Gastrocnemius medialis (tissue), 4 donors: ENCODE results near the gene ZNF598. TPM values are rescaled to one million over a fixed set of nuclear protein-coding genes. Genes with fewer than 3 reads are reported as not detected.
A peak's percentile ranks its signal among the peaks of the same experiment; 100 is the strongest.
"Not testable (repeated sequence)": the region's sequence is repeated elsewhere in the genome, so short reads cannot be mapped to it uniquely, and the experiment has no call there.

Source experiments
- ATAC-seq, 2 donors: fragments of 150-250 bp; one replicate each; pipeline ENCODE4 v1.9.1; 2016
- DNase-seq, 2 donors: peaks; one replicate each; pipeline ENCODE4 v3.0.0-alpha.2; 2019
- H3K27ac ChIP-seq, 4 donors: fragments of 200-600 bp; sonication (generic); 1 replicate in 1 of 4; 2 replicates in 3 of 4; pipeline ENCODE4 v1.5.1; 2016 to 2018; ENCODE audit warnings: mild to moderate bottlenecking in 2 of 4, moderate library complexity in 1 of 4
- H3K27me3 ChIP-seq, 3 donors: fragments of 200-600 bp; sonication (generic) in 2 of 3; 1 replicate in 1 of 3; 2 replicates in 2 of 3; pipeline versions ENCODE4 v1.5.1 to v1.6.0; 2016 to 2019; ENCODE audit warnings: mild to moderate bottlenecking in 1 of 3, moderate library complexity in 1 of 3
- H3K36me3 ChIP-seq, 2 donors: fragments of 200-600 bp; sonication (generic) in 1 of 2; one replicate each; pipeline ENCODE4 v1.5.1; 2017 to 2018
- H3K4me1 ChIP-seq, 2 donors: fragments of 200-600 bp; sonication (generic) in 1 of 2; one replicate each; pipeline ENCODE4 v1.5.1; 2016 to 2017; ENCODE audit warnings: mild to moderate bottlenecking in 2 of 2
- H3K4me3 ChIP-seq, 4 donors: fragments of 200-600 bp; sonication (generic) in 3 of 4; 1 replicate in 1 of 4; 2 replicates in 3 of 4; pipeline ENCODE4 v1.5.1; 2016 to 2019; ENCODE audit warnings: mild to moderate bottlenecking in 2 of 4
- H3K9me3 ChIP-seq, 3 donors: fragments of 200-600 bp; sonication (generic) in 2 of 3; 1 replicate in 1 of 3; 2 replicates in 2 of 3; pipeline ENCODE4 v1.5.1; 2016 to 2019
- CTCF ChIP-seq, 5 experiments: fragments of 450-650 bp in 3 of 5; fragments of 200-600 bp in 2 of 5; sonication (generic) in 2 of 5; IDR thresholded peaks in 4 of 5; conservative IDR thresholded peaks in 1 of 5; 1 replicate in 4 of 5; 2 replicates in 1 of 5; pipeline ENCODE4 v1.5.1; 2016 to 2019; ENCODE audit warnings: antibody characterized with exemption in 5 of 5, mild to moderate bottlenecking in 3 of 5, moderate library complexity in 3 of 5
- POLR2A ChIP-seq, 2 donors: fragments of 450-650 bp; IDR thresholded peaks; one replicate each; pipeline ENCODE4 v1.6.1; 2017; ENCODE audit warnings: antibody characterized with exemption in 2 of 2, mild to moderate bottlenecking in 2 of 2, moderate library complexity in 2 of 2
- in situ Hi-C, 4 donors: fragments of 200-750 bp; cut with MboI; loops; one replicate each; pipeline versions ENCODE4 v1.15.0 to v1.8.0; 2017; ENCODE audit warnings: low sequenced_read_pairs in 4 of 4
- intact Hi-C: fragments of 100-400 bp; cut with DNase I; formaldehyde crosslinking; loops from one replicate; pipeline ENCODE4 v1.15.1; 2023; ENCODE audit warnings: low total_unique reads
- total RNA-seq, 4 donors: library from RNA; depleted of rRNA; stranded (reverse); fragments of >200 nt; gene quantifications; one replicate each; pipeline versions ENCODE4 v1.1.0 to v1.2.3, GENCODE V29; 2016

Gene ZNF598
- total RNA-seq, 4 donors from 2014 or later: 57.0 to 92.2 (median 75.4) TPM

DNA sequence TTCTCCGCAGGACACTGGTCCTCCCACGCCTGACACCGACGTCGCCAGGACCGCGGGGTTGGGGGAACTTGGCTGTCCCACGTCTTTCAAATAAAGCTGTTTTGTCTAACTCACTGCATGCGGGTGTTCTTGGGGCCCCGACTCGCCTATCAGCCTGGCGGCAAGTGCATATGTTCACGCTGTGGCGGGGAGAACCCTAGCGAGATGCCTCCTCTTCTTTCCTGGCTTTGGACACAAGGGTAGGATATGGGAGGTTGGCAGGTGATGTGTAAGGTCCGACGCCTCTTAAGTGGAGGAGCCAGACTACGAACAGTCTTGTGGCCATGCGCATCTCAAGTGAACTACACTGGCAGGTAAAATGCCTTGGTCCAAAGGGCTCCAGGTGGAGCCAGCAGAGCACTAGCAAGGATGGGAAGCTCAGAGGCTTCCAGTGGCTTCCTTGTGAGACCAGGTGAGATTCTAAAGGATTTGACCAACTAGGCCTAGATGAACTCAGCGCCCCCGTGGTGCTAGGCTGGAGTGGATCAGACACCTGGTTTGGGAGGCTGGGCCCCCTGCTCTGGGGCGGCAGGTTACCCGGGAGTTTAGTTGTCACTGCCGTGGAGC is 44.1 kb downstream of the ZNF598 start:
- DNase-seq (no peak), ATAC-seq (peak; percentile 1)
- H3K27ac ChIP-seq: peak overlapping the region; percentile 88 to 99 (median 92)
- peak overlapping the region; percentile 73 to 97 (median 76) for H3K4me3 ChIP-seq
- peaks cover 0 to 25% of the 10 kb centered on the region in 2 donors for H3K36me3 ChIP-seq
- in situ Hi-C loops: no loop called here
- H3K4me1 ChIP-seq: peaks cover 18 to 24% of the 10 kb centered on the region in 2 donors
- no peaks in the 10 kb centered on the region for H3K9me3 ChIP-seq
- H3K27me3 ChIP-seq: no peaks in the 10 kb centered on the region
- TF ChIP-seq CTCF (IDR thresholded peaks at IDR 0.05 in 4 of 5, conservative IDR thresholded peaks at IDR 0.05 in 1 of 5): no peak
- no peak for TF ChIP-seq POLR2A (IDR thresholded peaks at IDR 0.05)
- intact Hi-C loops: no loop called here

GRCh38 chr16:1964506-1965395 is 44.9 kb downstream of the ZNF598 start, which contains the start of gene RPS2:
Gene RPS2, minus strand, starts transcription at chr16:1964826. Its CDS starts 201 bp downstream, at chr16:1964625.
- H3K36me3 ChIP-seq: peaks cover 0 to 25% of the 10 kb centered on the region in 2 donors
- DNase-seq (peak; percentile 99), ATAC-seq (peak; percentile 91 to 94)
- in situ Hi-C loops: no loop called here
- H3K9me3 ChIP-seq: no peaks in the 10 kb centered on the region
- H3K4me1 ChIP-seq: peaks cover 23 to 31% of the 10 kb centered on the region in 2 donors
- peak within 1 kb of the TSS; percentile 73 to 97 (median 76) for H3K4me3 ChIP-seq
- intact Hi-C loops: no loop called here
- H3K27ac ChIP-seq: peak within 1 kb of the TSS; percentile 88 to 99 (median 92)
- no peaks in the 10 kb centered on the region for H3K27me3 ChIP-seq
- TF ChIP-seq CTCF (IDR thresholded peaks at IDR 0.05 in 4 of 5, conservative IDR thresholded peaks at IDR 0.05 in 1 of 5) (peak in 2 of 5 experiments; percentile 19 to 33), POLR2A (IDR thresholded peaks at IDR 0.05) (peak; percentile 96 to 97)

GRCh38 chr16:1963806-1964505 is 45.7 kb downstream of the ZNF598 start:
- Histone ChIP-seq H3K36me3 (peaks cover 0 to 25% of the 10 kb centered on the region in 2 donors), H3K9me3 (no peaks in the 10 kb centered on the region), H3K27me3 (no peaks in the 10 kb centered on the region), H3K4me1 (peaks cover 25 to 32% of the 10 kb centered on the region in 2 donors), H3K4me3 (peak overlapping the region; percentile 73 to 97 (median 76)), H3K27ac (peak overlapping the region; percentile 88 to 99 (median 92))
- TF ChIP-seq POLR2A (IDR thresholded peaks at IDR 0.05): peak in 1 of 2 donors; percentile 15
- peak in 1 of 5 experiments; percentile 25 for TF ChIP-seq CTCF (IDR thresholded peaks at IDR 0.05 in 4 of 5, conservative IDR thresholded peaks at IDR 0.05 in 1 of 5)
- in situ Hi-C loops (no loop called here), intact Hi-C loops (no loop called here)
- peak; percentile 9 to 29 for ATAC-seq
- peak in 1 of 2 donors; percentile 53 for DNase-seq

- peaks cover 28 to 35% of the 10 kb centered on the region in 2 donors for H3K4me1 ChIP-seq
- ATAC-seq, intact Hi-C loops, H3K4me3 ChIP-seq, H3K9me3 ChIP-seq, H3K27me3 ChIP-seq, in situ Hi-C loops, DNase-seq: not testable (repeated sequence)
- peak overlapping the region in 3 of 4 donors; percentile 88 to 99 (median 95) for H3K27ac ChIP-seq
- peaks cover 0 to 25% of the 10 kb centered on the region in 2 donors for H3K36me3 ChIP-seq
These were observed 47.2 kb downstream of the ZNF598 start for GRCh38 chr16:1962161-1963153.
